Activated T-cell treated with anti-CD3 and anti-CD28 coated beads, Interleukin-2, amount 50 U/mL, for 72 hours (primary cell): ENCODE results near the gene INSRR. TPM values are rescaled to one million over a fixed set of nuclear protein-coding genes. Genes with fewer than 3 reads are reported as not detected.

Experiments used
- ATAC-seq, 2 donors: fragments of 150-1000 bp; cut with Tn5 transposase; replicated peaks in 1 of 2; 2 replicates each; pipeline ENCODE4 v1.10.0; 2021; ENCODE audit warnings: moderate library complexity in 2 of 2, mild to moderate bottlenecking in 1 of 2
- DNase-seq, 2 donors: peaks; one replicate each; pipeline ENCODE4 v3.0.0; 2021 to 2022; ENCODE audit warnings: mixed read lengths in 1 of 2
- H3K27ac Mint-ChIP-seq: one replicate; pipeline ENCODE4 v1.8.0; 2022; ENCODE audit warnings: mild to moderate bottlenecking, moderate library complexity, mixed read lengths
- H3K27me3 Mint-ChIP-seq: one replicate; pipeline ENCODE4 v1.8.0; 2022; ENCODE audit warnings: low read depth, mixed read lengths
- H3K36me3 Mint-ChIP-seq, 2 donors: one replicate each; pipeline ENCODE4 v1.8.0; 2022; ENCODE audit warnings: mixed read lengths in 2 of 2, mild to moderate bottlenecking in 1 of 2; ENCODE audit not compliant: insufficient read depth in 2 of 2
- H3K4me1 Mint-ChIP-seq: one replicate; pipeline ENCODE4 v1.8.0; 2022; ENCODE audit warnings: low read depth, mixed read lengths
- H3K4me3 Mint-ChIP-seq, 2 donors: one replicate each; pipeline ENCODE4 v1.8.0; 2022; ENCODE audit warnings: mild to moderate bottlenecking in 2 of 2, mixed read lengths in 2 of 2, moderate library complexity in 2 of 2
- H3K9me3 Mint-ChIP-seq, 2 donors: one replicate each; pipeline ENCODE4 v1.8.0; 2022; ENCODE audit warnings: mixed read lengths in 2 of 2
- total RNA-seq, 2 donors: library from RNA; stranded (reverse); gene quantifications; one replicate each; pipeline ENCODE4 v1.2.3, GENCODE V29; 2022

Gene INSRR
- total RNA-seq, 2 donors from 2014 or later, result 0.17 to 0.30 TPM

DNA sequence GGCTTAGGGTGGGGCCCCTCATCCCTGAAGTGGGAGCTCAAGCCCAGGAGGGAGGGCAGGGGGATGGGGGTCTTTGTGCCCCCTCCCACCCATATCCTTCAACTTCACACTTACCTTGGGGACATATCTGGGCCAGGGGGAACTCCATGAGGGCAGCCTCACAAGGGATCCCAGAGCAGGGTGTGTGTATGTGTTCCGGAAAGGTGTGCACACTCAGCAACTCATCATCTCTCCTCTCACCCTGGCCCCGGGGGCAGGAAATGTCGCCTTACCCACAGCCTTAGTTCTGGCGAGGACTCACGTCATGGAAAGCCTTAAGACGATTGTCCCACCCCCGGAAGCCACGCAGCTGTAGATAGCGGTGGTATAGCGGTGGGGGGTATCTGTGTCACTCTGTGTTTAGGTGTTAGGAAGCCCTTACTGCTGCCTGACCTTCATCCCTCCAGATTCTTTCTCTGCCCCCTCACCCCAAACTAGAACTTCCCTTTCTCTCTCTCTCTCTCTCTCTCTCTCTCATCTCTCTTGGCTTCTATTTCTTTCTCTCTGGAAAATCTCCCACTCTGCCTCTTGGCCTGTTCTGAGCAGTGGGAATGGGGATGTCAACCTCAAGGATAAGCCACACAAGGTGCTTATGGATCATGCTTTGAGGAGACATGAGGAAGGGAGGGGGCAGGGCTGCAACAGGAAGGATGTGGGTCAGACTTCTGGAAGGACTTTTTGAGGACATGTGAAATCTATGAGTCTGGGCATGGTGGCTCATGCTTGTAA, 42.2 kb downstream of the INSRR start, which contains the start of gene SH2D2A:
Gene SH2D2A, minus strand, starts transcription at position 288 of the 768 bp plus-strand sequence. Its CDS starts 140 bp downstream, at position 148.
- H3K4me3 Mint-ChIP-seq, result peak within 1 kb of the TSS; percentile 92 to 93
- DNase-seq, result peak; percentile 95
- no peaks in the 10 kb centered on the region for H3K27me3 Mint-ChIP-seq
- H3K36me3 Mint-ChIP-seq, result peaks cover 39 to 43% of the 10 kb centered on the region in 2 donors
- peaks cover 7 to 9% of the 10 kb centered on the region in 2 donors for H3K9me3 Mint-ChIP-seq
- peaks cover 71% of the 10 kb centered on the region for H3K4me1 Mint-ChIP-seq
- peak within 1 kb of the TSS; percentile 97 for H3K27ac Mint-ChIP-seq
- peak; percentile 92 to 95 for ATAC-seq

DNA sequence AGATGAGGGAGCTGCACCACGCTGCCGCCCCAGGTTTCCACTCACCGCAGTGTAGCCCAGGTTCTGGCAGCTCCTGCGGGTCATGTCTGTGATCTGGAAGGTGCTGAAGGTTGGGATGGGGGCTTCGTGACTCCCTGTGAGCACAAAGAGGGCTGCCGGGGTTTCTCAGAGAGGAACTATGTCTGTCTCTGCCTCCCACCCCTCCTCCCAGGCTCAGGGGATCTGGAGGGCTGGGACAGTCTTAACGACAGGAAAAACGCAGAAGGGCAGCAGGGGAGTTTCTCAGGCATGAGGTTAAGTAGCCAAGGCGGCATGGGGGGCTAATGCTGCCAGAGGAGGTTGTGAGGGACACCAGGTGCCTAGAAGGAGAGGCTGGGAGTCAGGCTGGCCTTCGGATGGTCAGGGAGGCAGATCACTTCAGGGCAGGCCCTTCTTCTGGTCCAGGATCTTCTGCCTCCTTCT, 42.9 kb downstream of the INSRR start:
- DNase-seq, result no peak
- H3K27ac Mint-ChIP-seq, result peak overlapping the region; percentile 97
- peaks cover 71% of the 10 kb centered on the region for H3K4me1 Mint-ChIP-seq
- H3K27me3 Mint-ChIP-seq, result no peaks in the 10 kb centered on the region
- peaks cover 45 to 46% of the 10 kb centered on the region in 2 donors for H3K36me3 Mint-ChIP-seq
- H3K4me3 Mint-ChIP-seq, result peak overlapping the region; percentile 92 to 93
- no peak for ATAC-seq
- H3K9me3 Mint-ChIP-seq, result peaks cover 4 to 6% of the 10 kb centered on the region in 2 donors

GRCh38 chr1:156815307-156815826, 43.5 kb downstream of the INSRR start:
- no peaks in the 10 kb centered on the region for H3K27me3 Mint-ChIP-seq
- DNase-seq (no peak), ATAC-seq (no peak)
- peak overlapping the region; percentile 97 for H3K27ac Mint-ChIP-seq
- peaks cover 43% of the 10 kb centered on the region in 2 donors for H3K36me3 Mint-ChIP-seq
- H3K4me3 Mint-ChIP-seq, result peak overlapping the region; percentile 92 to 93
- H3K9me3 Mint-ChIP-seq, result no peaks in the 10 kb centered on the region
- peaks cover 69% of the 10 kb centered on the region for H3K4me1 Mint-ChIP-seq

GRCh38 chr1:156814571-156815260, 44.2 kb downstream of the INSRR start:
- peak overlapping the region; percentile 92 to 93 for H3K4me3 Mint-ChIP-seq
- DNase-seq (peak; percentile 57 to 66), ATAC-seq (peak in 1 of 2 donors; percentile 26)
- H3K36me3 Mint-ChIP-seq, result peaks cover 44% of the 10 kb centered on the region in 2 donors
- peaks cover 76% of the 10 kb centered on the region for H3K4me1 Mint-ChIP-seq
- H3K9me3 Mint-ChIP-seq, result no peaks in the 10 kb centered on the region
- no peaks in the 10 kb centered on the region for H3K27me3 Mint-ChIP-seq
- H3K27ac Mint-ChIP-seq, result peak overlapping the region; percentile 97

GRCh38 chr1:156813750-156814570, 45.0 kb downstream of the INSRR start:
- H3K27me3 Mint-ChIP-seq, result no peaks in the 10 kb centered on the region
- H3K9me3 Mint-ChIP-seq, result no peaks in the 10 kb centered on the region
- ATAC-seq (peak; percentile 32 to 41), DNase-seq (peak; percentile 61 to 67)
- peak overlapping the region; percentile 97 for H3K27ac Mint-ChIP-seq
- peaks cover 44 to 45% of the 10 kb centered on the region in 2 donors for H3K36me3 Mint-ChIP-seq
- peaks cover 83% of the 10 kb centered on the region for H3K4me1 Mint-ChIP-seq
- peak overlapping the region; percentile 92 to 93 for H3K4me3 Mint-ChIP-seq

DNA sequence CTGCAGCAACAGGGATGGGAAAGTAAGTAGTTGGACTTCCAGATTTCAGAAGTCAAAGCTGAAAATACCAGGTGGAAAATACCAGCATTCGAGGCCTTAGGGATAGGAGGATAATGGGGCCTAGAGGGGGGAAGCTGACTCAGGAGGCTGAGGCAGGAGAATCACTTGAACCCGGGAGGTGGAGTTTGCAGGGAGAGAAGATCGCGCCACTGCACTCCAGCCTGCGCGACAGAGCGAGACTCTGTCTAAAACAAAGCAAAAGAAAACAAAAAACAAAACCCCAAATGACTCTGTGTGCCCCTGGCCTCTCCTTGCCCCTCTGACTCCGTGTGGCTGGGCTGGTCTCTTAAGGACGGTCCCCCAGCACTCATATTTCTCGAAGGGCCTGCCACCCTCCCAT, 45.6 kb downstream of the INSRR start:
- no peak for ATAC-seq
- no peaks in the 10 kb centered on the region for H3K27me3 Mint-ChIP-seq
- H3K4me3 Mint-ChIP-seq, result peak overlapping the region; percentile 92 to 93
- H3K4me1 Mint-ChIP-seq, result peaks cover 83% of the 10 kb centered on the region
- peak overlapping the region; percentile 29 for H3K27ac Mint-ChIP-seq
- no peaks in the 10 kb centered on the region for H3K9me3 Mint-ChIP-seq
- peaks cover 45 to 47% of the 10 kb centered on the region in 2 donors for H3K36me3 Mint-ChIP-seq
- no peak for DNase-seq

DNA sequence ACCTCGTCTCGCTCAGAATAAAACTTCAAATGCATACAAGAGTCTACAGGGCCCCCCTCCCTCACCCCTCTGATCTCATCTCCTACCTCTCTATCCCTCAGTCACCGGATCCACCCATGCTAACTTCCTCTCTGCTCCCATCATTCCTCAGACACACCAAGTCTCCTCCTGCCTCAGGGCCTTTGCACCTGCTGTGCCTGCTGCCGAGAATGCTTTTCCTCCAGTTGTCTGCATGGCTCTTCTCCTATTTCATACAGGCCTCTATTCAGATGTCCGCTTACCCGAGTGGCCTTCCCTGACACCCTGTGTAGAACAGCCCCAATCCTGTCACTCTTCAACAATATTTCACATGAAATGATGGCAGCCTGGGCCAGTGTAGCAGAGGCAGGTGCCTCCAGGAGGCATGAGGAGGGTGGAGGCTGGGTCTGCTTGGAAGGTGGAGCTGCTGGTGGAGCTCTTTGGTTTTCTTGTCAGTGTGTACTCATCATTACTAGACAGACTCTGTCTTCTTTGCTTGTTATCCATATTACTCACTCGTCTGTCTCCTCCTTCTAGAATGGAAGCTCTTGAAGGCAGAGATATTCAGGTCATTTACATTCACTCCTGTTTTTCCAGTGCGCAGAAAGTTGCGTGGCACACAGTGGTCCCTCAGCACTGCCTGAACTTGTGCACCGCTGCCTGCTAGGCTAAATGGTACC, 46.5 kb downstream of the INSRR start:
- H3K36me3 Mint-ChIP-seq, result peaks cover 53 to 56% of the 10 kb centered on the region in 2 donors
- DNase-seq, result no peak
- no peak for ATAC-seq
- peak overlapping the region; percentile 92 to 93 for H3K4me3 Mint-ChIP-seq
- peak overlapping the region; percentile 29 for H3K27ac Mint-ChIP-seq
- H3K27me3 Mint-ChIP-seq, result no peaks in the 10 kb centered on the region
- no peaks in the 10 kb centered on the region for H3K9me3 Mint-ChIP-seq
- peaks cover 83% of the 10 kb centered on the region for H3K4me1 Mint-ChIP-seq

- H3K4me3 Mint-ChIP-seq, result peak overlapping the region; percentile 92 to 93
- peaks cover 52 to 63% of the 10 kb centered on the region in 2 donors for H3K36me3 Mint-ChIP-seq
- DNase-seq, result no peak
- H3K27me3 Mint-ChIP-seq, result no peaks in the 10 kb centered on the region
- H3K9me3 Mint-ChIP-seq, result no peaks in the 10 kb centered on the region
- peaks cover 86% of the 10 kb centered on the region for H3K4me1 Mint-ChIP-seq
- no peak for ATAC-seq
- H3K27ac Mint-ChIP-seq, result peak overlapping the region; percentile 29
Observed at GRCh38 chr1:156811168-156811567, 47.7 kb downstream of the INSRR start.

GRCh38 chr1:156809711-156810366, 49.1 kb downstream of the INSRR start:
- peak overlapping the region in 1 of 2 donors; percentile 8 for H3K4me3 Mint-ChIP-seq
- H3K36me3 Mint-ChIP-seq, result peaks cover 48 to 60% of the 10 kb centered on the region in 2 donors
- no peaks in the 10 kb centered on the region for H3K9me3 Mint-ChIP-seq
- no peak for ATAC-seq
- no peak for DNase-seq
- peak overlapping the region; percentile 35 for H3K27ac Mint-ChIP-seq
- peaks cover 79% of the 10 kb centered on the region for H3K4me1 Mint-ChIP-seq
- H3K27me3 Mint-ChIP-seq, result no peaks in the 10 kb centered on the region

GRCh38 chr1:156809281-156809680, 49.6 kb downstream of the INSRR start:
- Mint-ChIP-seq H3K9me3 (no peaks in the 10 kb centered on the region), H3K4me1 (peaks cover 78% of the 10 kb centered on the region), H3K27ac (peak overlapping the region; percentile 55), H3K27me3 (no peaks in the 10 kb centered on the region), H3K4me3 (peak overlapping the region; percentile 33 to 53), H3K36me3 (peaks cover 43 to 55% of the 10 kb centered on the region in 2 donors)
- ATAC-seq, result no peak
- no peak for DNase-seq

GRCh38 chr1:156808186-156809030, 50.5 kb downstream of the INSRR start:
- Mint-ChIP-seq H3K36me3 (peaks cover 41 to 51% of the 10 kb centered on the region in 2 donors), H3K27me3 (no peaks in the 10 kb centered on the region), H3K4me3 (peak overlapping the region; percentile 53 to 61), H3K27ac (peak overlapping the region; percentile 55), H3K4me1 (peaks cover 74% of the 10 kb centered on the region), H3K9me3 (no peaks in the 10 kb centered on the region)
- DNase-seq (no peak), ATAC-seq (no peak)
